GM23338 (cell line): Measurements from ENCODE around the gene EPX. TPM values are rescaled to one million over a fixed set of nuclear protein-coding genes. Genes with fewer than 3 reads are reported as not detected.

ENCODE experiments used
- ATAC-seq: fragments of 200-7000 bp; cut with Tn5 transposase; 3 replicates; pipeline ENCODE4 v1.9.1; 2020
- DNase-seq: peaks from one replicate; pipeline ENCODE4 v3.0.0-alpha.2; 2015; ENCODE audit warnings: low spot score
- H2AFZ ChIP-seq: fragments of 200-600 bp; sonication (generic); 2 replicates; pipeline ENCODE4 v1.8.0; 2016; ENCODE audit warnings: antibody characterized with exemption, mild to moderate bottlenecking, moderate library complexity
- H3F3A ChIP-seq: fragments of 200-600 bp; sonication (generic); replicated peaks from 2 replicates; pipeline ENCODE4 v1.8.0; 2017; ENCODE audit warnings: antibody characterized with exemption, mixed run types, low read depth
- H3K27ac ChIP-seq: fragments of 200-600 bp; sonication (generic); 2 replicates; pipeline ENCODE4 v1.6.1; 2016; ENCODE audit warnings: low read depth
- H3K27me3 ChIP-seq: fragments of 200-600 bp; sonication (generic); 2 replicates; pipeline ENCODE4 v1.8.0; 2016; ENCODE audit warnings: mild to moderate bottlenecking, mixed run types, moderate library complexity; ENCODE audit not compliant: insufficient read depth
- H3K36me3 ChIP-seq: fragments of 200-600 bp; sonication (generic); 2 replicates; pipeline ENCODE4 v1.8.0; 2016; ENCODE audit warnings: mild to moderate bottlenecking; ENCODE audit not compliant: insufficient read depth
- H3K4me1 ChIP-seq: fragments of 200-600 bp; sonication (generic); 2 replicates; pipeline ENCODE4 v1.8.0; 2016; ENCODE audit warnings: mild to moderate bottlenecking, moderate library complexity; ENCODE audit not compliant: insufficient read depth
- H3K4me2 ChIP-seq: fragments of 200-600 bp; sonication (generic); 2 replicates; pipeline ENCODE4 v1.7.1; 2017; ENCODE audit warnings: mixed run types
- H3K4me3 ChIP-seq: fragments of 200-600 bp; sonication (generic); 2 replicates; pipeline ENCODE4 v1.6.1; 2016; ENCODE audit warnings: mixed run types
- H3K79me2 ChIP-seq: fragments of 200-600 bp; sonication (generic); replicated peaks from 2 replicates; pipeline ENCODE4 v1.8.0; 2017; ENCODE audit warnings: mild to moderate bottlenecking; ENCODE audit not compliant: insufficient read depth
- H3K9me2 ChIP-seq: fragments of 200-600 bp; sonication (generic); 2 replicates; pipeline ENCODE4 v1.8.0; 2017; ENCODE audit not compliant: insufficient read depth
- H4K20me1 ChIP-seq: fragments of 200-600 bp; sonication (generic); replicated peaks from 2 replicates; pipeline ENCODE4 v1.8.0; 2017; ENCODE audit warnings: mild to moderate bottlenecking; ENCODE audit not compliant: insufficient read depth
- H3K27ac Mint-ChIP-seq: 2 replicates; pipeline ENCODE4 v1.8.0; 2020; ENCODE audit warnings: inconsistent platforms, mild to moderate bottlenecking, moderate library complexity, mixed read lengths
- H3K27me3 Mint-ChIP-seq: 3 replicates; pipeline ENCODE4 v1.8.0; 2022; ENCODE audit warnings: low read depth, mild to moderate bottlenecking, moderate library complexity, mixed read lengths, inconsistent platforms; ENCODE audit not compliant: insufficient read depth, poor library complexity
- H3K36me3 Mint-ChIP-seq: 3 replicates; pipeline ENCODE4 v1.8.0; 2021; ENCODE audit warnings: low read depth, mild to moderate bottlenecking, inconsistent platforms, moderate library complexity, mixed read lengths
- H3K4me1 Mint-ChIP-seq: 3 replicates; pipeline ENCODE4 v1.8.0; 2020; ENCODE audit warnings: mild to moderate bottlenecking, inconsistent platforms, mixed read lengths
- H3K4me3 Mint-ChIP-seq: 3 replicates; pipeline ENCODE4 v1.8.0; 2021; ENCODE audit warnings: moderate library complexity, mild to moderate bottlenecking, inconsistent platforms, mixed read lengths
- H3K9me3 Mint-ChIP-seq: 3 replicates; pipeline ENCODE4 v1.8.0; 2020; ENCODE audit warnings: moderate library complexity, mild to moderate bottlenecking, inconsistent platforms, mixed read lengths
- CREB1 ChIP-seq: fragments of 250-450 bp; sonication (Bioruptor Pico); IDR thresholded peaks from 2 replicates; pipeline ENCODE4 v1.5.0; 2020; ENCODE audit warnings: low read depth, mild to moderate bottlenecking, moderate library complexity
- CTCF ChIP-seq, 2 experiments: fragments of 200-600 bp in 1 of 2; sonication (generic) in 1 of 2; conservative IDR thresholded peaks; 2 replicates each; pipeline versions ENCODE4 v1.5.1 to v1.6.1; 2016 to 2017; ENCODE audit warnings: antibody characterized with exemption in 2 of 2, low read depth in 2 of 2, mild to moderate bottlenecking in 2 of 2, moderate library complexity in 1 of 2
- ETS1 ChIP-seq: IDR thresholded peaks from 2 replicates; pipeline ENCODE4 v1.6.1; 2016; ENCODE audit warnings: antibody characterized with exemption
- EZH2 ChIP-seq: fragments of 200-600 bp; sonication (generic); IDR thresholded peaks from one replicate; pipeline ENCODE4 v1.8.0; 2017; ENCODE audit warnings: antibody characterized with exemption, mild to moderate bottlenecking, low read depth; ENCODE audit not compliant: unreplicated experiment
- EZH2phosphoT487 ChIP-seq: fragments of 200-600 bp; sonication (generic); IDR thresholded peaks from one replicate; pipeline ENCODE4 v1.8.1; 2018; ENCODE audit warnings: antibody characterized with exemption; ENCODE audit not compliant: unreplicated experiment
- JUNB ChIP-seq: IDR thresholded peaks from one replicate; pipeline ENCODE4 v1.6.1; 2016; ENCODE audit warnings: antibody characterized with exemption; ENCODE audit not compliant: unreplicated experiment
- NANOG ChIP-seq: IDR thresholded peaks from 2 replicates; pipeline ENCODE4 v1.6.1; 2016; ENCODE audit warnings: antibody characterized with exemption, borderline replicate concordance
- POLR2AphosphoS5 ChIP-seq: IDR thresholded peaks from 2 replicates; pipeline ENCODE4 v1.6.1; 2016; ENCODE audit warnings: antibody characterized with exemption, low read depth
- REST ChIP-seq: IDR thresholded peaks from one replicate; pipeline ENCODE4 v1.6.1; 2018; ENCODE audit warnings: antibody characterized with exemption; ENCODE audit not compliant: unreplicated experiment
- STAT1 ChIP-seq: IDR thresholded peaks from one replicate; pipeline ENCODE4 v1.6.1; 2016; ENCODE audit warnings: antibody characterized with exemption; ENCODE audit not compliant: unreplicated experiment
- ZNF114 ChIP-seq: fragments of 250-450 bp; sonication (Bioruptor Pico); IDR thresholded peaks from 2 replicates; pipeline ENCODE4 v1.5.0; 2020; ENCODE audit warnings: mild to moderate bottlenecking, moderate library complexity
- ZNF331 ChIP-seq: fragments of 250-450 bp; sonication (Bioruptor Pico); IDR thresholded peaks from 2 replicates; pipeline ENCODE4 v1.5.0; 2020; ENCODE audit warnings: low read depth, mild to moderate bottlenecking, moderate library complexity
- ZNF462 ChIP-seq: fragments of 250-450 bp; sonication (Bioruptor Pico); IDR thresholded peaks from 2 replicates; pipeline ENCODE4 v1.5.0; 2020; ENCODE audit warnings: mild to moderate bottlenecking, moderate library complexity
- polyA plus RNA-seq: library from polyadenylated mRNA; unstranded; fragments of >200 nt; fragmentation: Nextera tagmentation; extraction: Ambion mirVana; gene quantifications from 2 replicates; pipeline ENCODE4 v1.2.1, GENCODE V29; 2016
- total RNA-seq: library from RNA; depleted of rRNA; stranded (reverse); fragments of >200 nt; shearing (Covaris generic); gene quantifications from 2 replicates; pipeline ENCODE4 v1.2.3, GENCODE V29; 2014

EPX gene
- total and polyA plus RNA-seq, 2 experiments from 2014 or later = 0.10 TPM; not detected in 1

GRCh38 chr17:58250344-58251011 is 58.0 kb downstream of the EPX start:
- no peaks in the 10 kb centered on the region for H3K79me2 ChIP-seq
- peaks cover 12% of the 10 kb centered on the region for H3K9me3 Mint-ChIP-seq
- peak overlapping the region; percentile 22; the same call in 1 of the 3 replicates for H3K4me3 Mint-ChIP-seq
- H3K4me1 ChIP-seq = peaks cover 10% of the 10 kb centered on the region; the same call in 1 of the 2 replicates
- no peak for TF ChIP-seq ZNF331 (CRISPR knock-in tag)
- no peak for TF ChIP-seq CREB1 (CRISPR knock-in tag)
- TF ChIP-seq CTCF (conservative IDR thresholded peaks at IDR 0.05; ENCODE audit: low read depth in 2 of 2) = no peak
- no peak for TF ChIP-seq EZH2phosphoT487
- no peak for TF ChIP-seq ZNF462 (CRISPR knock-in tag)
- TF ChIP-seq STAT1 = no peak
- TF ChIP-seq POLR2AphosphoS5 = no peak
- TF ChIP-seq ZNF114 (CRISPR knock-in tag) = no peak
- no peak for TF ChIP-seq ETS1
- TF ChIP-seq NANOG = no peak
- TF ChIP-seq EZH2 = no peak
- no peak for TF ChIP-seq JUNB
- TF ChIP-seq REST = no peak
- DNase-seq = no peak
- no peak overlapping the region for H3K4me3 ChIP-seq
- peaks cover 8% of the 10 kb centered on the region for H3K36me3 Mint-ChIP-seq
- no peak overlapping the region for H3K27ac ChIP-seq
- H3K36me3 ChIP-seq = no peaks in the 10 kb centered on the region
- 0 out of 2 replicates have a peak, but pooled peaks cover 4% of the 10 kb centered on the region for H3K9me2 ChIP-seq
- no peaks in the 10 kb centered on the region for H3F3A ChIP-seq
- H3K27me3 ChIP-seq = peaks cover 79% of the 10 kb centered on the region
- no peak for ATAC-seq
- H2AFZ ChIP-seq = no peak overlapping the region
- no peak overlapping the region for H3K4me2 ChIP-seq
- H3K27ac Mint-ChIP-seq = no peak overlapping the region
- H3K27me3 Mint-ChIP-seq = peaks cover 63% of the 10 kb centered on the region
- H3K4me1 Mint-ChIP-seq = peaks cover 19% of the 10 kb centered on the region
- H4K20me1 ChIP-seq = no peaks in the 10 kb centered on the region
